ENCODE measurements around the gene NIPAL3.

DNA sequence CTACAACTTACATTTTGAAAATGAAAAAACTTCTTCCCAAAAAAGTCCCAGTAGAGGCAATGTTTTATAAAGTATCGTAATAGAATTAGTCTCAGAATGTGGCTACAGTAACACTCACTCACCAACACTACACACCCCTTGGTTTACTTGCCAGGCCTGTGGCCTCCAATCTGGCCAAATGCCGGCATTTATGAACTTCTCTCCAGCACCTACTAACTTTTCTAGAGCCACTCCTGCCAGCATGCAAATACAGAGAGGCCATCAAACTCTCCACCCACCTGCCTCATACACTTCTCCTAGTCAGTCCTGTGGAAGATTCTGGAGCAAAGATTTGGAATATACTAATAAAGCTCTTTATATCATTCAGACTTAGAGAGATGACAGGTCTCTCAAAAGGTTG, 34.3 kb upstream of the NIPAL3 start:
- no peak for TF ChIP-seq LEF1 (IDR thresholded peaks at IDR 0.05; ENCODE audit: borderline replicate concordance)
- TF ChIP-seq ELF4 (IDR thresholded peaks at IDR 0.05): no peak
- TF ChIP-seq, protein P1, sequence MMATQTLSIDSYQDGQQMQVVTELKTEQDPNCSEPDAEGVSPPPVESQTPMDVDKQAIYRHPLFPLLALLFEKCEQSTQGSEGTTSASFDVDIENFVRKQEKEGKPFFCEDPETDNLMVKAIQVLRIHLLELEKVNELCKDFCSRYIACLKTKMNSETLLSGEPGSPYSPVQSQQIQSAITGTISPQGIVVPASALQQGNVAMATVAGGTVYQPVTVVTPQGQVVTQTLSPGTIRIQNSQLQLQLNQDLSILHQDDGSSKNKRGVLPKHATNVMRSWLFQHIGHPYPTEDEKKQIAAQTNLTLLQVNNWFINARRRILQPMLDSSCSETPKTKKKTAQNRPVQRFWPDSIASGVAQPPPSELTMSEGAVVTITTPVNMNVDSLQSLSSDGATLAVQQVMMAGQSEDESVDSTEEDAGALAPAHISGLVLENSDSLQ (IDR thresholded peaks at IDR 0.05): no peak
- no peak for TF ChIP-seq NFRKB (IDR thresholded peaks at IDR 0.05)
- no peak for TF ChIP-seq HDGF (IDR thresholded peaks at IDR 0.05; ENCODE audit: borderline replicate concordance)
- no peak for TF ChIP-seq TARDBP (IDR thresholded peaks at IDR 0.05)
- TF ChIP-seq SUZ12 (IDR thresholded peaks at IDR 0.05): no peak
- TF ChIP-seq ARNT (IDR thresholded peaks at IDR 0.05): no peak
